OCI-LY7 (cell line): ENCODE data around the gene IL1A. TPM values are rescaled to one million over a fixed set of nuclear protein-coding genes. Genes with fewer than 3 reads are reported as not detected.

Experiments used
- BruUV-seq: library from RNA; stranded (reverse); fragments of 400-500 nt; replicated peaks from 2 replicates; lab custom pipeline; 2021; lab: Mats Ljungman, UMichigan
- CTCF ChIA-PET: fragments of 300-600 bp; sonication (Branson Sonifier 250); formaldehyde crosslinking; loops from one replicate; lab custom pipeline; 2022; ENCODE audit warnings: antibody characterized with exemption; ENCODE audit not compliant: unreplicated experiment; lab: Charles Lee
- POLR2A ChIA-PET: fragments of 300-600 bp; sonication (Branson Sonifier 250); formaldehyde crosslinking; loops from one replicate; lab custom pipeline; 2022; ENCODE audit warnings: antibody characterized with exemption; lab: Charles Lee
- DNase-seq: peaks from one replicate; pipeline ENCODE4 v3.0.0-alpha.2; 2015; ENCODE audit warnings: low spot score
- H2AFZ ChIP-seq: fragments of 200-600 bp; sonication (generic), shearing (Covaris generic); 2 replicates; pipeline ENCODE4 v1.6.1; 2014; ENCODE audit warnings: mild to moderate bottlenecking, antibody characterized with exemption, low read length, moderate library complexity
- H3K27ac ChIP-seq: fragments of 200-600 bp; sonication (generic); 2 replicates; pipeline ENCODE4 v1.5.1; 2014; ENCODE audit warnings: mixed run types, low read depth, mild to moderate bottlenecking, moderate library complexity, low read length, inconsistent platforms; ENCODE audit not compliant: poor library complexity, severe bottlenecking
- H3K36me3 ChIP-seq: fragments of 200-600 bp; sonication (generic); 2 replicates; pipeline ENCODE4 v1.6.1; 2014; ENCODE audit warnings: mild to moderate bottlenecking, antibody characterized with exemption, low read length, moderate library complexity, mixed read lengths; ENCODE audit not compliant: insufficient read depth
- H3K4me1 ChIP-seq: fragments of 200-600 bp; sonication (generic); 2 replicates; pipeline ENCODE4 v1.5.1; 2014; ENCODE audit warnings: mild to moderate bottlenecking, low read length; ENCODE audit not compliant: insufficient read depth, poor library complexity, severe bottlenecking
- H3K4me2 ChIP-seq: fragments of 200-600 bp; sonication (generic); 2 replicates; pipeline ENCODE4 v1.6.1; 2014; ENCODE audit warnings: mild to moderate bottlenecking, low read length
- H3K4me3 ChIP-seq: fragments of 200-600 bp; sonication (generic); 2 replicates; pipeline ENCODE4 v1.5.1; 2014; ENCODE audit warnings: mild to moderate bottlenecking, low read depth, low read length; ENCODE audit not compliant: poor library complexity, severe bottlenecking
- H3K79me2 ChIP-seq: fragments of 200-600 bp; sonication (generic); 2 replicates; pipeline ENCODE4 v1.6.1; 2016; ENCODE audit warnings: low read depth, mild to moderate bottlenecking, low read length, moderate library complexity, mixed read lengths; ENCODE audit not compliant: insufficient read depth
- H3K9me2 ChIP-seq: fragments of 200-600 bp; sonication (generic); 2 replicates; pipeline ENCODE4 v1.6.1; 2016; ENCODE audit warnings: mild to moderate bottlenecking, low read length, mixed read lengths; ENCODE audit not compliant: insufficient read depth
- H3K9me3 ChIP-seq: fragments of 200-600 bp; sonication (generic); 2 replicates; pipeline ENCODE4 v1.6.1; 2014; ENCODE audit warnings: mild to moderate bottlenecking, mixed run types, low read length, mixed read lengths
- H4K20me1 ChIP-seq: fragments of 200-600 bp; sonication (generic); 2 replicates; pipeline ENCODE4 v1.6.1; 2014; ENCODE audit warnings: mild to moderate bottlenecking, antibody characterized with exemption, low read length, moderate library complexity, mixed read lengths; ENCODE audit not compliant: insufficient read depth
- EZH2phosphoT487 ChIP-seq: fragments of 200-600 bp; sonication (generic); IDR thresholded peaks from 2 replicates; pipeline ENCODE4 v1.6.1; 2018; ENCODE audit warnings: low read depth, borderline replicate concordance, mild to moderate bottlenecking, mixed run types, antibody characterized with exemption, low read length, moderate library complexity, mixed read lengths
- intact Hi-C: fragments of 100-400 bp; cut with micrococcal nuclease; formaldehyde crosslinking; loops from one replicate; pipeline ENCODE4 v1.10.0; 2022; ENCODE audit not compliant: unreplicated experiment
- total RNA-seq, 2 experiments: library from RNA; depleted of rRNA in 1 of 2; stranded (reverse); fragments of >200 nt in 1 of 2; shearing (Covaris generic) in 1 of 2; gene quantifications; 2 replicates each; pipeline ENCODE4 v1.2.3, GENCODE V29; 2014 to 2022
- TF ChIP-seq, protein P1 (sequence below): fragments of 200-600 bp; sonication (generic); conservative IDR thresholded peaks from 2 replicates; pipeline ENCODE4 v1.5.1; 2014; ENCODE audit warnings: mild to moderate bottlenecking, antibody characterized with exemption, low read length, moderate library complexity, mixed read lengths

The IL1A gene
- total RNA-seq, 2 experiments from 2014 or later = not detected

GRCh38 chr2:112821142-112821541, 36.8 kb upstream of the IL1A start:
- Histone ChIP-seq H3K4me3 (no peak overlapping the region), H2AFZ (no peak overlapping the region), H3K9me3 (no peaks in the 10 kb centered on the region), H3K4me1 (no peaks in the 10 kb centered on the region), H3K36me3 (no peaks in the 10 kb centered on the region), H3K4me2 (no peak overlapping the region), H3K9me2 (no peaks in the 10 kb centered on the region), H3K27ac (no peak overlapping the region), H4K20me1 (no peaks in the 10 kb centered on the region), H3K79me2 (no peaks in the 10 kb centered on the region)
- BruUV-seq = no TSS peak
- intact Hi-C loops = no loop called here
- ChIA-PET CTCF (no interaction called here), POLR2A (no interaction called here)
- DNase-seq = no peak
- TF ChIP-seq EZH2phosphoT487 = no peak
- TF ChIP-seq, protein P1, sequence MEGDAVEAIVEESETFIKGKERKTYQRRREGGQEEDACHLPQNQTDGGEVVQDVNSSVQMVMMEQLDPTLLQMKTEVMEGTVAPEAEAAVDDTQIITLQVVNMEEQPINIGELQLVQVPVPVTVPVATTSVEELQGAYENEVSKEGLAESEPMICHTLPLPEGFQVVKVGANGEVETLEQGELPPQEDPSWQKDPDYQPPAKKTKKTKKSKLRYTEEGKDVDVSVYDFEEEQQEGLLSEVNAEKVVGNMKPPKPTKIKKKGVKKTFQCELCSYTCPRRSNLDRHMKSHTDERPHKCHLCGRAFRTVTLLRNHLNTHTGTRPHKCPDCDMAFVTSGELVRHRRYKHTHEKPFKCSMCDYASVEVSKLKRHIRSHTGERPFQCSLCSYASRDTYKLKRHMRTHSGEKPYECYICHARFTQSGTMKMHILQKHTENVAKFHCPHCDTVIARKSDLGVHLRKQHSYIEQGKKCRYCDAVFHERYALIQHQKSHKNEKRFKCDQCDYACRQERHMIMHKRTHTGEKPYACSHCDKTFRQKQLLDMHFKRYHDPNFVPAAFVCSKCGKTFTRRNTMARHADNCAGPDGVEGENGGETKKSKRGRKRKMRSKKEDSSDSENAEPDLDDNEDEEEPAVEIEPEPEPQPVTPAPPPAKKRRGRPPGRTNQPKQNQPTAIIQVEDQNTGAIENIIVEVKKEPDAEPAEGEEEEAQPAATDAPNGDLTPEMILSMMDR = no peak

- CTCF ChIA-PET = no interaction called here
- Histone ChIP-seq H3K9me3 (no peaks in the 10 kb centered on the region), H2AFZ (no peak overlapping the region), H3K4me2 (no peak overlapping the region), H4K20me1 (no peaks in the 10 kb centered on the region), H3K9me2 (no peaks in the 10 kb centered on the region), H3K4me1 (no peaks in the 10 kb centered on the region), H3K79me2 (no peaks in the 10 kb centered on the region), H3K36me3 (no peaks in the 10 kb centered on the region), H3K27ac (no peak overlapping the region), H3K4me3 (no peak overlapping the region)
- no TSS peak for BruUV-seq
- POLR2A ChIA-PET = no interaction called here
- intact Hi-C loops = no loop called here
- TF ChIP-seq EZH2phosphoT487 = no peak
- TF ChIP-seq, protein P1 = no peak
- no peak for DNase-seq
Observed at GRCh38 chr2:112820343-112820742, 36.0 kb upstream of the IL1A start.

- no peaks in the 10 kb centered on the region for H3K79me2 ChIP-seq
- intact Hi-C loops = no loop called here
- BruUV-seq = no TSS peak
- no peak overlapping the region for H3K27ac ChIP-seq
- no peaks in the 10 kb centered on the region for H3K36me3 ChIP-seq
- no peak overlapping the region for H3K4me2 ChIP-seq
- no peak overlapping the region for H2AFZ ChIP-seq
- ChIA-PET POLR2A (interaction anchor here (0.7 kb wide), 1 partner anchor 56 kb away, joined by 3 read pairs; no protein-coding TSS in a partner anchor), CTCF (no interaction called here)
- no peaks in the 10 kb centered on the region for H3K9me2 ChIP-seq
- no peak for DNase-seq
- no peak overlapping the region for H3K4me3 ChIP-seq
- no peak for TF ChIP-seq EZH2phosphoT487
- TF ChIP-seq, protein P1 = no peak
- no peaks in the 10 kb centered on the region for H3K9me3 ChIP-seq
- H3K4me1 ChIP-seq = no peaks in the 10 kb centered on the region
- H4K20me1 ChIP-seq = no peaks in the 10 kb centered on the region
Observed at GRCh38 chr2:112819081-112819480, 34.8 kb upstream of the IL1A start.
